Natural killer cell treated with Interleukin-12 subunit alpha and Interleukin-12 subunit beta and Interleukin-15 and Interleukin-18, amount 100 ng/mL, for 72 hours (primary cell): ENCODE data around the gene SAMD15. TPM values are rescaled to one million over a fixed set of nuclear protein-coding genes. Genes with fewer than 3 reads are reported as not detected.
"Not testable (repeated sequence)": the region's sequence is repeated elsewhere in the genome, so short reads cannot be mapped to it uniquely, and the experiment has no call there.

ENCODE experiments used
- ATAC-seq, 2 donors: fragments of 150-1000 bp; cut with Tn5 transposase in 1 of 2; sonication (Bioruptor Pico), chemical (Tn5 transposase) in 1 of 2; 2 replicates each; pipeline ENCODE4 v1.10.0; 2021
- DNase-seq: peaks from one replicate; pipeline ENCODE4 v3.0.0; 2022; ENCODE audit warnings: low spot score
- H3K27ac Mint-ChIP-seq, 2 donors: 1 replicate in 1 of 2; 2 replicates in 1 of 2; pipeline ENCODE4 v1.8.0; 2022; ENCODE audit warnings: mixed read lengths in 2 of 2, mild to moderate bottlenecking in 1 of 2, moderate library complexity in 1 of 2
- H3K27me3 Mint-ChIP-seq, 2 donors: 1 replicate in 1 of 2; 2 replicates in 1 of 2; pipeline ENCODE4 v1.8.0; 2022; ENCODE audit warnings: mixed read lengths in 2 of 2
- H3K36me3 Mint-ChIP-seq: one replicate; pipeline ENCODE4 v1.8.0; 2022; ENCODE audit warnings: mixed read lengths
- H3K4me1 Mint-ChIP-seq, 2 donors: 1 replicate in 1 of 2; 2 replicates in 1 of 2; pipeline ENCODE4 v1.8.0; 2022; ENCODE audit warnings: low read depth in 2 of 2, mixed read lengths in 2 of 2, mild to moderate bottlenecking in 1 of 2
- H3K4me3 Mint-ChIP-seq: one replicate; pipeline ENCODE4 v1.8.0; 2022; ENCODE audit warnings: mixed read lengths
- H3K9me3 Mint-ChIP-seq: 2 replicates; pipeline ENCODE4 v1.8.0; 2022; ENCODE audit warnings: mixed read lengths
- total RNA-seq, 2 donors: library from RNA; stranded (reverse); gene quantifications; one replicate each; pipeline ENCODE4 v1.2.3, GENCODE V29; 2022

The SAMD15 gene
- under 1 TPM; 0.43 to 0.50 TPM for total RNA-seq

- Mint-ChIP-seq H3K9me3 (no peaks in the 10 kb centered on the region), H3K27me3 (peaks cover 6 to 12% of the 10 kb centered on the region in 2 donors)
Observed at GRCh38 chr14:77376771-77377501, at the start of gene SAMD15, which contains the start of gene TMED8. Gene SAMD15, plus strand, starts transcription at chr14:77377379. Its CDS starts 40 bp downstream, at chr14:77377419. Gene TMED8, minus strand, starts transcription at chr14:77377094. Its CDS starts 41 bp downstream, at chr14:77377053.

GRCh38 chr14:77329872-77330271 lies 47.3 kb upstream of the SAMD15 start:
- H3K27ac Mint-ChIP-seq, result no peak overlapping the region
- H3K4me1 Mint-ChIP-seq, result no peaks in the 10 kb centered on the region
- H3K4me3 Mint-ChIP-seq, result no peak overlapping the region
- no peaks in the 10 kb centered on the region for H3K36me3 Mint-ChIP-seq
- no peaks in the 10 kb centered on the region for H3K27me3 Mint-ChIP-seq
- no peak for ATAC-seq
- H3K9me3 Mint-ChIP-seq, result no peaks in the 10 kb centered on the region
- no peak for DNase-seq

More at GRCh38 chr14:77376771-77377501, at the start of gene SAMD15, which contains the start of gene TMED8:
- DNase-seq (peak; percentile 88), ATAC-seq (peak; percentile 97)
- H3K36me3 Mint-ChIP-seq, result no peaks in the 10 kb centered on the region
- peaks cover 26 to 31% of the 10 kb centered on the region in 2 donors for H3K4me1 Mint-ChIP-seq
- peak within 1 kb of the TSS; percentile 95 for H3K4me3 Mint-ChIP-seq
- H3K27ac Mint-ChIP-seq, result peak within 1 kb of the TSS in 1 of 2 donors; percentile 90

GRCh38 chr14:77335576-77335975 lies 41.6 kb upstream of the SAMD15 start:
- ATAC-seq (no peak), DNase-seq (no peak)
- Mint-ChIP-seq H3K4me1 (no peaks in the 10 kb centered on the region), H3K27ac (no peak overlapping the region), H3K36me3 (peaks cover 4% of the 10 kb centered on the region), H3K27me3 (no peaks in the 10 kb centered on the region), H3K9me3 (no peaks in the 10 kb centered on the region), H3K4me3 (no peak overlapping the region)

GRCh38 chr14:77337255-77337654 lies 39.9 kb upstream of the SAMD15 start:
- not testable (repeated sequence) for H3K27me3 Mint-ChIP-seq, H3K4me1 Mint-ChIP-seq, H3K36me3 Mint-ChIP-seq, H3K4me3 Mint-ChIP-seq, ATAC-seq, H3K27ac Mint-ChIP-seq, H3K9me3 Mint-ChIP-seq, DNase-seq

GRCh38 chr14:77337880-77338279 lies 39.3 kb upstream of the SAMD15 start:
- peaks cover 4% of the 10 kb centered on the region for H3K36me3 Mint-ChIP-seq
- no peaks in the 10 kb centered on the region for H3K27me3 Mint-ChIP-seq
- no peak for ATAC-seq
- H3K9me3 Mint-ChIP-seq, result no peaks in the 10 kb centered on the region
- no peaks in the 10 kb centered on the region for H3K4me1 Mint-ChIP-seq
- H3K27ac Mint-ChIP-seq, result no peak overlapping the region
- DNase-seq, result no peak
- H3K4me3 Mint-ChIP-seq, result no peak overlapping the region

- DNase-seq (no peak), ATAC-seq (no peak)
- H3K36me3 Mint-ChIP-seq, result peaks cover 4% of the 10 kb centered on the region
- peak overlapping the region in 1 of 2 donors; percentile 20 for H3K27ac Mint-ChIP-seq
- no peaks in the 10 kb centered on the region for H3K27me3 Mint-ChIP-seq
- H3K4me1 Mint-ChIP-seq, result no peaks in the 10 kb centered on the region
- no peaks in the 10 kb centered on the region for H3K9me3 Mint-ChIP-seq
- no peak overlapping the region for H3K4me3 Mint-ChIP-seq
Observed at GRCh38 chr14:77338302-77338701, 38.9 kb upstream of the SAMD15 start.

- H3K36me3 Mint-ChIP-seq, result peaks cover 4% of the 10 kb centered on the region
- H3K4me3 Mint-ChIP-seq, result no peak overlapping the region
- H3K27ac Mint-ChIP-seq, result no peak overlapping the region
- no peaks in the 10 kb centered on the region for H3K27me3 Mint-ChIP-seq
- no peaks in the 10 kb centered on the region for H3K4me1 Mint-ChIP-seq
- DNase-seq (no peak), ATAC-seq (no peak)
- no peaks in the 10 kb centered on the region for H3K9me3 Mint-ChIP-seq
Observed at GRCh38 chr14:77339407-77339806, 37.8 kb upstream of the SAMD15 start.

- Mint-ChIP-seq H3K9me3 (no peaks in the 10 kb centered on the region), H3K4me3 (no peak overlapping the region), H3K36me3 (peaks cover 4% of the 10 kb centered on the region), H3K4me1 (no peaks in the 10 kb centered on the region), H3K27me3 (no peaks in the 10 kb centered on the region), H3K27ac (no peak overlapping the region)
- no peak for DNase-seq
- ATAC-seq, result no peak
Observed at GRCh38 chr14:77340389-77340788, 36.8 kb upstream of the SAMD15 start.

- no peak overlapping the region for H3K4me3 Mint-ChIP-seq
- H3K27ac Mint-ChIP-seq, result no peak overlapping the region
- ATAC-seq, result no peak
- no peak for DNase-seq
- peaks cover 4% of the 10 kb centered on the region for H3K36me3 Mint-ChIP-seq
- H3K4me1 Mint-ChIP-seq, result no peaks in the 10 kb centered on the region
- no peaks in the 10 kb centered on the region for H3K9me3 Mint-ChIP-seq
- H3K27me3 Mint-ChIP-seq, result no peaks in the 10 kb centered on the region
Observed at GRCh38 chr14:77342726-77343397, 34.3 kb upstream of the SAMD15 start.

GRCh38 chr14:77343662-77344061 lies 33.5 kb upstream of the SAMD15 start:
- peaks cover 4% of the 10 kb centered on the region for H3K36me3 Mint-ChIP-seq
- H3K27ac Mint-ChIP-seq, result no peak overlapping the region
- no peak for DNase-seq
- no peak for ATAC-seq
- no peaks in the 10 kb centered on the region for H3K27me3 Mint-ChIP-seq
- no peaks in the 10 kb centered on the region for H3K4me1 Mint-ChIP-seq
- H3K9me3 Mint-ChIP-seq, result no peaks in the 10 kb centered on the region
- no peak overlapping the region for H3K4me3 Mint-ChIP-seq

- Mint-ChIP-seq H3K9me3 (no peaks in the 10 kb centered on the region), H3K4me3 (no peak overlapping the region), H3K27me3 (no peaks in the 10 kb centered on the region), H3K4me1 (no peaks in the 10 kb centered on the region), H3K36me3 (no peaks in the 10 kb centered on the region), H3K27ac (no peak overlapping the region)
- DNase-seq (no peak), ATAC-seq (no peak)
Observed at GRCh38 chr14:77344377-77344996, 32.7 kb upstream of the SAMD15 start.

GRCh38 chr14:77346495-77346894 lies 30.7 kb upstream of the SAMD15 start:
- no peak for DNase-seq
- Mint-ChIP-seq H3K4me1 (no peaks in the 10 kb centered on the region), H3K27ac (no peak overlapping the region), H3K36me3 (peaks cover 6% of the 10 kb centered on the region), H3K27me3 (no peaks in the 10 kb centered on the region), H3K9me3 (no peaks in the 10 kb centered on the region), H3K4me3 (no peak overlapping the region)
- no peak for ATAC-seq

- Mint-ChIP-seq H3K36me3 (peaks cover 6% of the 10 kb centered on the region), H3K27me3 (no peaks in the 10 kb centered on the region), H3K4me3 (no peak overlapping the region), H3K9me3 (no peaks in the 10 kb centered on the region), H3K4me1 (no peaks in the 10 kb centered on the region), H3K27ac (no peak overlapping the region)
- DNase-seq, result no peak
- no peak for ATAC-seq
Observed at GRCh38 chr14:77347751-77348150, 29.4 kb upstream of the SAMD15 start.
